Glutamatergic neuron (in vitro differentiated cells): ENCODE results near the gene DOCK10. TPM values are rescaled to one million over a fixed set of nuclear protein-coding genes. Genes with fewer than 3 reads are reported as not detected.

Source experiments
- DNase-seq: peaks from one replicate; pipeline ENCODE4 v3.0.0; 2022
- H3K27ac Mint-ChIP-seq: one replicate; pipeline ENCODE4 v1.8.0; 2020; ENCODE audit warnings: mild to moderate bottlenecking, mixed read lengths, inconsistent platforms; ENCODE audit not compliant: unreplicated experiment
- H3K27me3 Mint-ChIP-seq: one replicate; pipeline ENCODE4 v1.8.0; 2020; ENCODE audit warnings: mild to moderate bottlenecking, moderate library complexity, mixed read lengths, inconsistent platforms; ENCODE audit not compliant: unreplicated experiment
- H3K36me3 Mint-ChIP-seq: one replicate; pipeline ENCODE4 v1.8.0; 2020; ENCODE audit warnings: mild to moderate bottlenecking, mixed read lengths, inconsistent platforms; ENCODE audit not compliant: unreplicated experiment
- H3K4me1 Mint-ChIP-seq: one replicate; pipeline ENCODE4 v1.8.0; 2020; ENCODE audit warnings: mild to moderate bottlenecking, low read depth, mixed read lengths, inconsistent platforms; ENCODE audit not compliant: unreplicated experiment
- H3K4me3 Mint-ChIP-seq: one replicate; pipeline ENCODE4 v1.8.0; 2020; ENCODE audit warnings: mild to moderate bottlenecking, mixed read lengths, inconsistent platforms; ENCODE audit not compliant: unreplicated experiment
- H3K9me3 Mint-ChIP-seq: one replicate; pipeline ENCODE4 v1.8.0; 2020; ENCODE audit warnings: mild to moderate bottlenecking, moderate library complexity, mixed read lengths, inconsistent platforms; ENCODE audit not compliant: unreplicated experiment
- total RNA-seq: library from RNA; stranded (reverse); fragmentation: NEBNext Ultra II Directional; extraction: Animal tissue kit (Norgen Biotek cat#: 25700); gene quantifications from one replicate; pipeline ENCODE4 v1.2.1, GENCODE V29; 2021; ENCODE audit not compliant: unreplicated experiment
- TF ChIP-seq, protein P1 (sequence below): fragments of 200-600 bp; sonication (generic); IDR thresholded peaks from one replicate; pipeline ENCODE4 v1.5.0; 2021; ENCODE audit not compliant: partially characterized antibody, unreplicated experiment

Gene DOCK10
- total RNA-seq, 1 donor from 2014 or later = 1.1 TPM

DNA sequence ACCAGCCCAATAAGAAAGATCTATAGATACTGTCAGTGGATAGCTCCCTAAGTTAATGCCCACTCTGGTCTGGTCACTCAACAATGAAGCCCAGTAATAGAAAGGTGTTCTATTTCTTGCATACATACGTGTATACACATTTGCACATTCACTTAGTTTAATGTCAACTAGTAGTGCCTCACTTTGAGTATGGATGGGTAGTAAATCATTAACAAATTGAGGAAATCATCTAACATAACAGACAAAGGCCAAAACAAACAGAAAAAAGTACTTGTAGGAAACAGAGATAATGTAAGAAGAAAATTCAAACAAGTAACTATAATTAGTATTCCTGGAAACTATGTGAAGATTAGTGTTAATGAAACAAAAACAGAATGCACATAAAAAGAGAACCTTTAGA, 312.8 kb downstream of the DOCK10 start:
- H3K9me3 Mint-ChIP-seq = peaks cover 6% of the 10 kb centered on the region
- no peaks in the 10 kb centered on the region for H3K4me1 Mint-ChIP-seq
- H3K27me3 Mint-ChIP-seq = no peaks in the 10 kb centered on the region
- no peak overlapping the region for H3K4me3 Mint-ChIP-seq
- H3K27ac Mint-ChIP-seq = no peak overlapping the region
- peaks cover 12% of the 10 kb centered on the region for H3K36me3 Mint-ChIP-seq
- DNase-seq = no peak
- TF ChIP-seq, protein P1, sequence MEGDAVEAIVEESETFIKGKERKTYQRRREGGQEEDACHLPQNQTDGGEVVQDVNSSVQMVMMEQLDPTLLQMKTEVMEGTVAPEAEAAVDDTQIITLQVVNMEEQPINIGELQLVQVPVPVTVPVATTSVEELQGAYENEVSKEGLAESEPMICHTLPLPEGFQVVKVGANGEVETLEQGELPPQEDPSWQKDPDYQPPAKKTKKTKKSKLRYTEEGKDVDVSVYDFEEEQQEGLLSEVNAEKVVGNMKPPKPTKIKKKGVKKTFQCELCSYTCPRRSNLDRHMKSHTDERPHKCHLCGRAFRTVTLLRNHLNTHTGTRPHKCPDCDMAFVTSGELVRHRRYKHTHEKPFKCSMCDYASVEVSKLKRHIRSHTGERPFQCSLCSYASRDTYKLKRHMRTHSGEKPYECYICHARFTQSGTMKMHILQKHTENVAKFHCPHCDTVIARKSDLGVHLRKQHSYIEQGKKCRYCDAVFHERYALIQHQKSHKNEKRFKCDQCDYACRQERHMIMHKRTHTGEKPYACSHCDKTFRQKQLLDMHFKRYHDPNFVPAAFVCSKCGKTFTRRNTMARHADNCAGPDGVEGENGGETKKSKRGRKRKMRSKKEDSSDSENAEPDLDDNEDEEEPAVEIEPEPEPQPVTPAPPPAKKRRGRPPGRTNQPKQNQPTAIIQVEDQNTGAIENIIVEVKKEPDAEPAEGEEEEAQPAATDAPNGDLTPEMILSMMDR = no peak

DNA sequence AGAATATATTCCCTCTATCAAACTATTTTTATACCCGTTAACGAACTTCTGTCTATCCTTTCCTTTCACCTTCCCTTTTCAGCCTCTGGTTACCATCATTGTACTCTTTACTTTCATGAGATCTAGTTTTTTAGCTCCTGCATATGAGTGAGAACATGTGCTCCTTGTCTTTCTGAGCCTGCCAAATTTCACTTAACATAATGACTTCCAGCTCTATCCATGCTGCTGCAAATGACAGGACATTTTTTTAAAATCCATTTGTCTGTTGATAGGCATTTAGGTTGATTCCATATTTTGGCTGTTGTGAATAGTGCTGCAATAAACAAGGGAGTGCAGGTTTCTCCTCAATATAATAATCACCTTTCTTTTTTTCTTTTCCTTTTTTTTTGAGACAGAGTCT, 317.9 kb downstream of the DOCK10 start:
- Mint-ChIP-seq H3K4me3 (no peak overlapping the region), H3K27me3 (peaks cover 2% of the 10 kb centered on the region), H3K9me3 (peaks cover 9% of the 10 kb centered on the region), H3K4me1 (peaks cover 7% of the 10 kb centered on the region), H3K36me3 (peaks cover 12% of the 10 kb centered on the region), H3K27ac (no peak overlapping the region)
- DNase-seq = no peak
- TF ChIP-seq, protein P1 = no peak

DNA sequence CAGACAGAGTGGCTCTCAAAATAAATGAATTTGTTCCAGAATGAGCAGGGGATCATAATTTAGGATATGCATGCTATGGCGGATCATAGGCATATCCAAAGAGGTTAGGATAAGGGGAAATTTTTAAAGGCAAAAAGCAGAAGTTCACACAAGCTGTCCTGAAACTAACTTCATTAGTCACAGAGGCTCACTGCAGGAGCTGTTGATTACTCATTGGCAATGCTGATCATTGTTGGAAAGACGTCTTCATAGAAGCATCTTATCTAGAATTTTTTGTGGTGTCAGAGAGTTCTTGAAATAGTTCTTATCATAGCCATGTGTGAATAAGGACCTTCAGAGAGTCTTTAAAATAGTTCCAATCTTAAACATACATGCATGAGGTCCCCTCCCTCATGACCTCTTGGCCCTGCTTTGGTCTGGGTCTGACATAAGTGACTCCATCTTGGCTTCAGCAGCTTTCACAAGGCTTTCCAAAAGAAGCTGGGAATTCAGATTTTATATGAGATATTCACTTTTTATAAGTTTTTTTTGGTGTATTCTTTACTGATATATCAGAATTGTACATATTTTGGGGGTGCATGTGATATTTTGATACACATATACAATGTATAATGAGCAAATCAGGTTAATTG, 318.6 kb downstream of the DOCK10 start:
- Mint-ChIP-seq H3K4me3 (no peak overlapping the region), H3K9me3 (peaks cover 9% of the 10 kb centered on the region), H3K27ac (no peak overlapping the region), H3K36me3 (peaks cover 12% of the 10 kb centered on the region), H3K27me3 (peaks cover 2% of the 10 kb centered on the region), H3K4me1 (peaks cover 7% of the 10 kb centered on the region)
- TF ChIP-seq, protein P1 = no peak
- no peak for DNase-seq

DNA sequence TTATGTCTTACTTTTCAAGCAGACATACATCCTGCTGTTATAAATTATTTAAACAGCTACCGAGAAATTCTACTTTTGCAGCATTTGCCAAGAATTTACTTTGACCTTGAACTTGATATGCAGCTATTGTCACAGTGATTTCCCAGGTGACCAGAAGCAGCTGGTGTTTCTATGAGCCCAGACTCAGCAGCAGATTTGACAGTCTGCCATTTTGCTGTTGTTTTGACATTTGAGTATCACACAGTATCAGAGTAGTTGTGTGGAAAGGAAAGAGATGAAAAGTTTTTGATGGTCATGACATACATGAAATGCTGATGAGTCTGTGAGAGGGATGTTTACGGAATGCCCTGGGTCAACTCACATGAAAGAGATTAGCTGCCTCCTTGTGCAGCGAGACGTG, 319.5 kb downstream of the DOCK10 start:
- TF ChIP-seq, protein P1 = no peak
- Mint-ChIP-seq H3K9me3 (peaks cover 5% of the 10 kb centered on the region), H3K27me3 (peaks cover 2% of the 10 kb centered on the region), H3K4me1 (peaks cover 7% of the 10 kb centered on the region), H3K4me3 (no peak overlapping the region), H3K27ac (peak overlapping the region; percentile 40), H3K36me3 (peaks cover 6% of the 10 kb centered on the region)
- no peak for DNase-seq

DNA sequence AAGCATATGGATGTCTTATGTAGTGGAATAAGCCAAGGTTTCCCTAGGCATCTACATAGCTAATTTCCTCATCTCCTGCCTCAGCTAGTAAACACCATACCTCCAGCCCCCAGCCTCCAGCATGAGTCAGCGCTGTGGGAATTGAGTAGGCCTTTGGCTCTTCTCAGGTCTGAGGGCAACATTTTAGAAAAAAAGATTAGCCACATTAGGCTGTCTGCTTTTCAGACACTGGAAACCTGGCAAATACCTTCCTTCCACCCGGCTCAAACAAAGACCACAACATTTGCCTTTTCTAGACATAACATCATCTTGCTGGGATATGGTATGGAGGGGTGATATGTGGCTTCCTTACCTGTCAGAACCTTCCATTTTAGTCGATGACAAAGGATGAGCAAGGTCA, 320.0 kb downstream of the DOCK10 start:
- no peak for DNase-seq
- Mint-ChIP-seq H3K4me3 (no peak overlapping the region), H3K36me3 (peaks cover under 1% of the 10 kb centered on the region), H3K27me3 (peaks cover 2% of the 10 kb centered on the region), H3K9me3 (peaks cover 5% of the 10 kb centered on the region), H3K27ac (no peak overlapping the region), H3K4me1 (peaks cover 7% of the 10 kb centered on the region)
- TF ChIP-seq, protein P1 = no peak
